CD4-positive, alpha-beta memory T cell (primary cell): ENCODE measurements around the gene PERM1. TPM values are rescaled to one million over a fixed set of nuclear protein-coding genes. Genes with fewer than 3 reads are reported as not detected.

Experiments used
- CTCF ChIA-PET: fragments of 350-600 bp; sonication (Branson Sonifier 250); formaldehyde crosslinking; loops from one replicate; lab custom pipeline; 2021; ENCODE audit warnings: inconsistent platforms; ENCODE audit not compliant: partially characterized antibody; lab: Charles Lee
- POLR2A ChIA-PET: fragments of 350-600 bp; sonication (Branson Sonifier 250); formaldehyde crosslinking; loops from one replicate; lab custom pipeline; 2021; ENCODE audit not compliant: partially characterized antibody; lab: Charles Lee
- DNase-seq, 5 donors: peaks; one replicate each; pipeline versions ENCODE4 v3.0.0 to v3.0.0-alpha.2; 2020 to 2022; ENCODE audit warnings: mixed read lengths in 1 of 5
- H3K27ac ChIP-seq: one replicate; pipeline ENCODE4 v1.7.0; 2013; ENCODE audit warnings: low read depth, low read length
- H3K27me3 ChIP-seq: 2 replicates; pipeline ENCODE4 v1.7.0; 2013; ENCODE audit warnings: mild to moderate bottlenecking, low read length, moderate library complexity; ENCODE audit not compliant: insufficient read depth
- H3K36me3 ChIP-seq: 2 replicates; pipeline ENCODE4 v1.7.0; 2013; ENCODE audit warnings: mild to moderate bottlenecking, low read length, moderate library complexity; ENCODE audit not compliant: insufficient read depth
- H3K4me1 ChIP-seq: 2 replicates; pipeline ENCODE4 v1.7.0; 2013; ENCODE audit warnings: mild to moderate bottlenecking, low read length, moderate library complexity; ENCODE audit not compliant: insufficient read depth
- H3K4me3 ChIP-seq, 2 donors: one replicate each; pipeline ENCODE4 v1.7.0; 2013; ENCODE audit warnings: low read length in 2 of 2, mild to moderate bottlenecking in 1 of 2
- H3K9me3 ChIP-seq, 2 donors: one replicate each; pipeline ENCODE4 v1.7.0; 2013; ENCODE audit warnings: low read length in 2 of 2, control low read depth in 1 of 2; ENCODE audit not compliant: control insufficient read depth in 1 of 2
- H3K27ac Mint-ChIP-seq, 7 donors: one replicate each; pipeline ENCODE4 v1.8.0; 2020 to 2021; ENCODE audit warnings: mixed read lengths in 7 of 7, mild to moderate bottlenecking in 6 of 7, inconsistent platforms in 3 of 7, moderate library complexity in 3 of 7
- H3K27me3 Mint-ChIP-seq, 2 donors: one replicate each; pipeline ENCODE4 v1.8.0; 2020 to 2021; ENCODE audit warnings: mixed read lengths in 2 of 2
- H3K36me3 Mint-ChIP-seq, 2 donors: one replicate each; pipeline ENCODE4 v1.8.0; 2020 to 2021; ENCODE audit warnings: mixed read lengths in 2 of 2, inconsistent platforms in 1 of 2, mild to moderate bottlenecking in 1 of 2
- H3K4me1 Mint-ChIP-seq, 4 donors: one replicate each; pipeline ENCODE4 v1.8.0; 2020 to 2021; ENCODE audit warnings: mixed read lengths in 4 of 4, mild to moderate bottlenecking in 1 of 4
- H3K4me3 Mint-ChIP-seq, 8 donors: one replicate each; pipeline ENCODE4 v1.8.0; 2020 to 2021; ENCODE audit warnings: mixed read lengths in 8 of 8, mild to moderate bottlenecking in 7 of 8, moderate library complexity in 6 of 8, inconsistent platforms in 3 of 8
- H3K9me3 Mint-ChIP-seq, 8 donors: one replicate each; pipeline ENCODE4 v1.8.0; 2020 to 2021; ENCODE audit warnings: mixed read lengths in 8 of 8, mild to moderate bottlenecking in 5 of 8, inconsistent platforms in 3 of 8, moderate library complexity in 1 of 8
- intact Hi-C: fragments of 100-400 bp; cut with micrococcal nuclease; formaldehyde crosslinking; loops from one replicate; pipeline ENCODE4 v1.15.1; 2023
- polyA plus RNA-seq, 2 donors: library from polyadenylated mRNA; unstranded; fragments of 300-500 nt; fragmentation: Illumina TruSeq; gene quantifications; one replicate each; pipeline ENCODE4 v1.2.3, GENCODE V29; 2021
- total RNA-seq, 2 experiments: library from RNA; stranded (reverse); gene quantifications; one replicate each; pipeline ENCODE4 v1.2.3, GENCODE V29; 2021

Gene PERM1
- total and polyA plus RNA-seq, 4 experiments from 2014 or later = 0.16 TPM; not detected in 3

GRCh38 chr1:963746-964525 lies 18.0 kb downstream of the PERM1 start:
- POLR2A ChIA-PET = no interaction called here
- CTCF ChIA-PET = no interaction called here
- Mint-ChIP-seq H3K4me1 (peaks cover 0 to 11% (median 4%) of the 10 kb centered on the region in 4 donors), H3K4me3 (peak overlapping the region in 1 of 8 donors; percentile 2), H3K36me3 (peaks cover 0 to 2% of the 10 kb centered on the region in 2 donors), H3K27ac (no peak overlapping the region), H3K27me3 (no peaks in the 10 kb centered on the region), H3K9me3 (no peaks in the 10 kb centered on the region)
- H3K4me3 ChIP-seq = no peak overlapping the region
- H3K27me3 ChIP-seq = no peaks in the 10 kb centered on the region
- DNase-seq = peak in 1 of 5 donors; percentile 19
- peaks cover 25% of the 10 kb centered on the region for H3K4me1 ChIP-seq
- intact Hi-C loops = no loop called here
- H3K27ac ChIP-seq = no peak overlapping the region
- no peaks in the 10 kb centered on the region for H3K9me3 ChIP-seq
- no peaks in the 10 kb centered on the region for H3K36me3 ChIP-seq

GRCh38 chr1:963301-963651 lies 18.6 kb downstream of the PERM1 start:
- no peaks in the 10 kb centered on the region for H3K27me3 Mint-ChIP-seq
- H3K4me1 Mint-ChIP-seq = peaks cover 2 to 18% (median 8%) of the 10 kb centered on the region in 4 donors
- no peak overlapping the region for H3K27ac Mint-ChIP-seq
- DNase-seq = no peak
- no peaks in the 10 kb centered on the region for H3K36me3 ChIP-seq
- ChIA-PET POLR2A (no interaction called here), CTCF (no interaction called here)
- peaks cover 29% of the 10 kb centered on the region for H3K4me1 ChIP-seq
- no peaks in the 10 kb centered on the region for H3K27me3 ChIP-seq
- no peak overlapping the region for H3K27ac ChIP-seq
- H3K9me3 Mint-ChIP-seq = no peaks in the 10 kb centered on the region
- H3K36me3 Mint-ChIP-seq = peaks cover 0 to 5% of the 10 kb centered on the region in 2 donors
- intact Hi-C loops = no loop called here
- H3K4me3 ChIP-seq = no peak overlapping the region
- H3K9me3 ChIP-seq = no peaks in the 10 kb centered on the region
- H3K4me3 Mint-ChIP-seq = peak overlapping the region in 2 of 8 donors; percentile 20 to 42

- H3K4me1 Mint-ChIP-seq = peaks cover 4 to 22% (median 12%) of the 10 kb centered on the region in 4 donors
- Histone ChIP-seq H3K9me3 (no peaks in the 10 kb centered on the region), H3K4me3 (no peak overlapping the region), H3K36me3 (no peaks in the 10 kb centered on the region), H3K4me1 (peaks cover 36% of the 10 kb centered on the region), H3K27ac (no peak overlapping the region), H3K27me3 (no peaks in the 10 kb centered on the region)
- CTCF ChIA-PET = no interaction called here
- H3K9me3 Mint-ChIP-seq = no peaks in the 10 kb centered on the region
- no peaks in the 10 kb centered on the region for H3K27me3 Mint-ChIP-seq
- no peak for DNase-seq
- intact Hi-C loops = no loop called here
- peaks cover 0 to 7% of the 10 kb centered on the region in 2 donors for H3K36me3 Mint-ChIP-seq
- peak overlapping the region in 5 of 8 donors; percentile 41 to 82 (median 77) for H3K4me3 Mint-ChIP-seq
- H3K27ac Mint-ChIP-seq = peak overlapping the region in 1 of 7 donors; percentile 13
- POLR2A ChIA-PET = interaction anchor here (0.8 kb wide), 1 partner anchor 22 kb away, joined by 3 read pairs; no protein-coding TSS in a partner anchor
Observed at GRCh38 chr1:962381-963300, 19.3 kb downstream of the PERM1 start.

GRCh38 chr1:961132-961669 lies 20.7 kb downstream of the PERM1 start:
- DNase-seq = no peak
- Mint-ChIP-seq H3K27me3 (no peaks in the 10 kb centered on the region), H3K9me3 (no peaks in the 10 kb centered on the region), H3K4me3 (peak overlapping the region; percentile 20 to 80 (median 68)), H3K4me1 (peaks cover 7 to 29% (median 18%) of the 10 kb centered on the region in 4 donors), H3K27ac (peak overlapping the region in 1 of 7 donors; percentile 25), H3K36me3 (peaks cover 0 to 12% of the 10 kb centered on the region in 2 donors)
- intact Hi-C loops = no loop called here
- Histone ChIP-seq H3K27me3 (no peaks in the 10 kb centered on the region), H3K27ac (no peak overlapping the region), H3K4me1 (peaks cover 31% of the 10 kb centered on the region), H3K9me3 (no peaks in the 10 kb centered on the region), H3K4me3 (no peak overlapping the region), H3K36me3 (peaks cover 7% of the 10 kb centered on the region)
- ChIA-PET CTCF (no interaction called here), POLR2A (no interaction called here)

- no peaks in the 10 kb centered on the region for H3K9me3 ChIP-seq
- peak within 1 kb of the TSS; percentile 80 to 91 (median 86) for H3K4me3 Mint-ChIP-seq
- H3K4me3 ChIP-seq = peak within 1 kb of the TSS in 1 of 2 donors; percentile 83
- H3K27me3 Mint-ChIP-seq = no peaks in the 10 kb centered on the region
- H3K9me3 Mint-ChIP-seq = no peaks in the 10 kb centered on the region
- H3K27me3 ChIP-seq = no peaks in the 10 kb centered on the region
- ChIA-PET POLR2A (no interaction called here), CTCF (no interaction called here)
- DNase-seq = peak; percentile 66 to 78 (median 73)
- peaks cover 7 to 29% (median 15%) of the 10 kb centered on the region in 4 donors for H3K4me1 Mint-ChIP-seq
- peaks cover 0 to 16% of the 10 kb centered on the region in 2 donors for H3K36me3 Mint-ChIP-seq
- peak within 1 kb of the TSS; percentile 65 for H3K27ac ChIP-seq
- intact Hi-C loops = no loop called here
- peaks cover 13% of the 10 kb centered on the region for H3K36me3 ChIP-seq
- H3K27ac Mint-ChIP-seq = peak within 1 kb of the TSS in 6 of 7 donors; percentile 35 to 77 (median 74)
- H3K4me1 ChIP-seq = peaks cover 25% of the 10 kb centered on the region
Observed at GRCh38 chr1:960363-961131, 21.3 kb downstream of the PERM1 start, which contains the start of gene KLHL17. Gene KLHL17 (plus strand): TSS chr1:960584. CDS start chr1:960694, 110 bp downstream.

GRCh38 chr1:959731-960362 lies 22.0 kb downstream of the PERM1 start:
- Mint-ChIP-seq H3K4me3 (peak overlapping the region; percentile 80 to 91 (median 86)), H3K27ac (peak overlapping the region in 3 of 7 donors; percentile 73 to 75 (median 74)), H3K4me1 (peaks cover 7 to 34% (median 18%) of the 10 kb centered on the region in 4 donors), H3K9me3 (no peaks in the 10 kb centered on the region), H3K36me3 (peaks cover 6 to 23% of the 10 kb centered on the region in 2 donors), H3K27me3 (no peaks in the 10 kb centered on the region)
- Histone ChIP-seq H3K27ac (peak overlapping the region; percentile 65), H3K9me3 (no peaks in the 10 kb centered on the region), H3K36me3 (peaks cover 20% of the 10 kb centered on the region), H3K4me3 (peak overlapping the region in 1 of 2 donors; percentile 83), H3K4me1 (peaks cover 23% of the 10 kb centered on the region), H3K27me3 (no peaks in the 10 kb centered on the region)
- CTCF ChIA-PET = interaction anchor here (1.2 to 1.5 kb wide), 2 partner anchors 54 to 91 kb away, joined by 4 to 7 read pairs; no protein-coding TSS in a partner anchor
- POLR2A ChIA-PET = interaction anchor here (0.6 to 1.8 kb wide), 4 partner anchors 8 to 109 kb away, joined by 3 to 9 read pairs (median 3); partner anchors contain the start of gene ISG15
- intact Hi-C loops = loop anchor here (2.0 to 5.0 kb wide), 2 partner anchors 38 to 53 kb away; partner anchors contain the start of genes ISG15 and SAMD11
- peak in 1 of 5 donors; percentile 45 for DNase-seq
